WI38 (cell line): Measurements from ENCODE around the gene GPBP1L1.

Source experiments
- H3K4me3 ChIP-seq: 2 replicates; pipeline ENCODE4 v1.5.1; 2011; ENCODE audit warnings: low read depth, mild to moderate bottlenecking, control low read depth, low read length
- TF ChIP-seq, protein P1 (sequence below): IDR thresholded peaks from 2 replicates; pipeline ENCODE4 v1.5.1; 2012; ENCODE audit warnings: low read depth, mild to moderate bottlenecking, control low read depth, low read length

Gene GPBP1L1

DNA sequence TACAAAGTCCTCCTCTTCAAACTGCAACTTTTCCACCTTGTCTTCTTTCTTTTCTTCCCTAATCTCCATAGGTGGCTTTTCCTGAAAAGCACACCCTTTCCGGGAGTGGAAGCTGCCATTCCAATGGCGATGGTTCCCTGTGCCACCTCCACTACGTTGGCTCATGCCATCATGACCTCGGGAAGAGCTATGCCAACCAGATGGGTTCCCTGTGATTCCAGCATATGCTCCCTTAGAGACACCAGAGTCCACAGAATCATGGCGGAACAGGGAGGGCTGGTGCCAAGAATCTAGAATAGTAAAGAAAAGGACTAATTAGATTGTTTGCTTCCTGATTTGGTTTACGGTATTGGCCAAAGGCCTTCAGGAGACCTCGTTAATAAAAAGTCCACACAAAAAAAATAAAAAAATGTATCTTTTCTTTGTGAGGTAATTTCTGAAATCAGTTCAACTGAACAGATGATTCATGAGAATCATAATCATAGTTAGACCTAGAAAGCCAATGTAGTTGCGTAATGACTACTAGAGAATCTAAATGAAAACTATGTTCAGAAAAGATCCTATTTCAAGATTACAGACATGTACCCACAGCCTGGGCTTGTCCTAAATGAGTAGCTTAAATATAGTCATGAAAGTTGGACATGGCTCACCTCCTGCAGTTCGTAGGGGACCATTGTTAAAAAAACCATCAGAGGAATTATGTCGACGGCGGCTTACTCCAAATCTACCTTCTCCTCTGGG is 31.6 kb downstream of the GPBP1L1 start:
- H3K4me3 ChIP-seq = no peak overlapping the region
- TF ChIP-seq, protein P1, sequence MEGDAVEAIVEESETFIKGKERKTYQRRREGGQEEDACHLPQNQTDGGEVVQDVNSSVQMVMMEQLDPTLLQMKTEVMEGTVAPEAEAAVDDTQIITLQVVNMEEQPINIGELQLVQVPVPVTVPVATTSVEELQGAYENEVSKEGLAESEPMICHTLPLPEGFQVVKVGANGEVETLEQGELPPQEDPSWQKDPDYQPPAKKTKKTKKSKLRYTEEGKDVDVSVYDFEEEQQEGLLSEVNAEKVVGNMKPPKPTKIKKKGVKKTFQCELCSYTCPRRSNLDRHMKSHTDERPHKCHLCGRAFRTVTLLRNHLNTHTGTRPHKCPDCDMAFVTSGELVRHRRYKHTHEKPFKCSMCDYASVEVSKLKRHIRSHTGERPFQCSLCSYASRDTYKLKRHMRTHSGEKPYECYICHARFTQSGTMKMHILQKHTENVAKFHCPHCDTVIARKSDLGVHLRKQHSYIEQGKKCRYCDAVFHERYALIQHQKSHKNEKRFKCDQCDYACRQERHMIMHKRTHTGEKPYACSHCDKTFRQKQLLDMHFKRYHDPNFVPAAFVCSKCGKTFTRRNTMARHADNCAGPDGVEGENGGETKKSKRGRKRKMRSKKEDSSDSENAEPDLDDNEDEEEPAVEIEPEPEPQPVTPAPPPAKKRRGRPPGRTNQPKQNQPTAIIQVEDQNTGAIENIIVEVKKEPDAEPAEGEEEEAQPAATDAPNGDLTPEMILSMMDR = no peak

DNA sequence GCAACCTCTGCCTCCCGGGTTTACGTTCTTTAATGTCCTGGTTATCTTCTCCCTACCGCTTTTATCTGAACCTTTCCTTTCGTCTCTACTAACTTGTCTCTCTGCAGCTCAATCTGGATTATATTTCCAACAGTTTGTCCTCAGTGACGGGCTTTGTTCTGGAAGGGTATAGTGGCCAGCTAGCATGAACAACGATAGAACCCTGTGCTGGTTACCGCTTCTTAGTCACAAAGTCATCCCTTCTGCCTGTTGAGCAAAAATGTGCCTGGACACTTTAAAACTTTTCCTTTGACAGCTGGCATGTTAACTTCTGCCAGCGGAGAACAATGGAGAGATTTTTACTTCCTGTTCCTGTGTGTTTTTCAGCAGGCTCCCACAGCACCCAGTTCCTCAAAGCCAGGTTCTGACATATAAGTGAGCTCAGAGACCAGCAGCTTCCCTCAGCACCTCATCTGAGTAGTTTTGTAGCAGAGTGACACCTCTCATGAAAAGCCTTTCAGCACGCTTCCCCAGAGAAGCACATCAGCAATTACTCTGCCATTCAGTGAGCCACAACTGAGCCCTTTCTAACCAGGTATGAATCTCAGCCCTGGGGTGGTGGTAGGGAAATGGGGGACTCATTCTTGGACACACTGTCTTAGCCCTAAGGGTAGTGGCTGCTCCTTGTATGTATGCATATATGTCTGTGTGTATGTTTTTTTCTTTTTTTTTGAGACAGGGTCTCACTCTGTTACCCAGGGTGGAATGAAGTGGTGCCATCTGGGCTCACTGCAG is 38.9 kb downstream of the GPBP1L1 start:
- TF ChIP-seq, protein P1 = no peak
- no peak overlapping the region for H3K4me3 ChIP-seq

DNA sequence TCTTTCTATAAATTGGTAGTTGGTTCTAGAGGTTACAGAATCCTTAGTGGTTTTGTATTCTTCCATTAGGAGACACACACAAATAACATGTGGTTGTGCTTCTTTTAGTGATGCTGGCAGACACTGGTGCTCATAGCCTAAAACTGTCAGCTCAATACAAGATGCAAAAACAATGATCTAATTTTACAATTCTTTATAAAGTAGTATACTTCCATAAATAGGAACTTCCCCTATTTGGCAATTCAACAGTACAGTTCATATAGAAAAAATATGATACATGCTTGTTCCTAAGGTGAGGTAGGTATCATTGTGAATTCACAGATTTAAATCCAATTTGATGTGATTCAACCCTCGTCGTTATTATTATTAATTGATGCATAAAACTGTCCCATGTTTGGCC is 41.7 kb downstream of the GPBP1L1 start:
- TF ChIP-seq, protein P1 = no peak
- no peak overlapping the region for H3K4me3 ChIP-seq

DNA sequence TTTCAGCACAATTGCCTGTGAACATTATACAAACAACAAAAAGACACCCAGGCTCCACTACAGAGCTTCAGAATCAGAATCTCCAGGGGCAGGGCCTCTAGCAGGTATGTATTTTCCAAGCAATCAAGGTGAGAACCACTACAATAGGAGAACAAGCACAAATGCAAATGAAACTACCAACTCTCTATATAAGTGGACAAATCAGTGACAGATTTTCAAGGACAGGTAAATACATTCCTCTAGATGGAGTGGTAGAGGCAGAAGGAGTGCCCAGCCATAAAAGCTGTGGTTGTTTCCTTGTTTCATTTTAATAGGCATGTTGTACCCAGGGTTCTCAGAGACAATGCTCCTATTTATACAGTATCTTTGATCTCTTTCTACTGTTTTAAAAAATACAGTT is 42.4 kb downstream of the GPBP1L1 start:
- TF ChIP-seq, protein P1 = no peak
- H3K4me3 ChIP-seq = no peak overlapping the region

DNA sequence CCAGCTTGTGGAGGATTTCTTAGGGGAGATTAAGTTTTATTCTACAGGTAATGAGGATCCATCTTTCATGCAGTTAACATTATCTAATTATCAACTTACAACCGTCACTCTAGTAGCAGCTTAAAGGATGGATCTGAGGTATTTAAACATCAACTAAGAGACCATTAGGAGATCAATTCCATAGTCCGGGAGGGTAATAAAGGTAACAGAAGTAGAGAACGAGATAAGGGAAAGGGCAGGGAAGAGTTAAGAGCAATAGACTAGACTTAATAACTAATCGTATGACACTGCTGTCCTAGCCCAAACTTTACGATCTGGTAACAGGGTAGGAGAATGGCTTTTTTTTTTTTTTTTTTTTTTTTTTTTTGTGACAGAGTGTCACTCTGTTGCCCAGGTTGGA is 43.0 kb downstream of the GPBP1L1 start:
- H3K4me3 ChIP-seq = no peak overlapping the region
- TF ChIP-seq, protein P1 = no peak

DNA sequence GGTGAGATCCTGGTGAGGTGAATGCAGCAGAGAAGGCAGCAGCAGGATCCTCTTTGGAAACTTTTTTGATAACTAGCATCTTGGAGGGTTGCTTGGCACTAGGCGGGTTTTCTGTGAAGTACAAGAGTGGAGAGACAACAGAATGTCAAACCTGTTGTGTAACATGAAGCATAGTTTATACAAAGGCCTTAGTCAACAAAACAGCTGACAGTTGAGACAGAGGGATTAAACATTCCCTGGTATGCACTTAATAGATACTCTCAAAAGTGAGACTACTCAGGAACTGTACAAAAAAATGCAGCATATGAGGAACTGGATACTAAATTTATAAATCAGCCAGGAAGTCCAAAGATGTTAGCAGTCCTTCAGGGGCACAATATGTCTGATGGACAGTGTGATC is 46.0 kb downstream of the GPBP1L1 start:
- TF ChIP-seq, protein P1 = no peak
- H3K4me3 ChIP-seq = no peak overlapping the region

DNA sequence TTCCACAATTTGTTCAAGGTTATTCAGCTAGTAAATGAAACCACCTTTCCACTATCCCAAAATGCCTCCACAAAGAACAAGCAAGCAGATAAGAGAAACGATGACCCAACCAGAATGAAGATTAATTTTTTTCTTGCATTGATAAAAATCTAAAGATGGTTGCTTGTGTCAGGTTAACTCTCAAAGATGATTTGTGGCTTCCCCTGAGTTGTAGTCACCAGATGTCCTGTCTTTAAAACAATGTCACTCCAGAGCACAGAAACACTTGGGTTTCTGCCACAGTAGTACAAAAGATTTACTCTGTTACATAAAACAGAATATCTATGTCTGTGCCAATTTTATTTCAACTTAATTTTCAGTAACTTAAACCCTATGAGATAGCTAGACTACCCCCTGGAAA is 51.1 kb downstream of the GPBP1L1 start:
- H3K4me3 ChIP-seq = no peak overlapping the region
- TF ChIP-seq, protein P1 = no peak
